SK-N-SH (cell line): ENCODE data around the gene MACROD2. TPM values are rescaled to one million over a fixed set of nuclear protein-coding genes. Genes with fewer than 3 reads are reported as not detected.

Experiments
- CTCF ChIA-PET: fragments of 300-600, 350-600 bp; formaldehyde crosslinking; extraction: SDS; loops from one replicate; lab custom pipeline; 2021; lab: Yijun Ruan, JAX
- POLR2A ChIA-PET: fragments of 350-600 bp; sonication (Branson Sonifier 250); formaldehyde crosslinking; extraction: SDS; loops from one replicate; lab custom pipeline; 2020; ENCODE audit warnings: antibody characterized with exemption, inconsistent platforms; lab: Yijun Ruan, JAX
- DNase-seq: peaks from one replicate; pipeline ENCODE4 v3.0.0; 2012
- H2AFZ ChIP-seq: fragments of 200-600 bp; sonication (generic); 2 replicates; pipeline ENCODE4 v1.8.1; 2016; ENCODE audit warnings: antibody characterized with exemption, mild to moderate bottlenecking, low read depth
- H3F3A ChIP-seq: fragments of 200-600 bp; sonication (generic); replicated peaks from 2 replicates; pipeline ENCODE3; 2016; ENCODE audit warnings: antibody characterized with exemption, mild to moderate bottlenecking; ENCODE audit not compliant: insufficient read depth
- H3K27ac ChIP-seq, 2 experiments: fragments of 200-500 bp in 1 of 2; fragments of 200-600 bp in 1 of 2; sonication (Bioruptor generic) in 1 of 2; sonication (generic), shearing (Covaris generic) in 1 of 2; 2 replicates each; pipeline versions ENCODE4 v1.5.1 to v1.6.1; 2014 to 2016; ENCODE audit warnings: low read depth in 2 of 2, inconsistent platforms in 1 of 2, low read length in 1 of 2, mild to moderate bottlenecking in 1 of 2, mixed read lengths in 1 of 2
- H3K27me3 ChIP-seq: fragments of 200-600 bp; sonication (generic), shearing (Covaris generic); 2 replicates; pipeline ENCODE4 v1.6.1; 2016; ENCODE audit warnings: mixed run types; ENCODE audit not compliant: insufficient read depth
- H3K36me3 ChIP-seq, 2 experiments: fragments of 200-500 bp in 1 of 2; fragments of 200-600 bp in 1 of 2; sonication (Bioruptor generic) in 1 of 2; sonication (generic) in 1 of 2; replicated peaks in 1 of 2; 2 replicates each; pipeline versions ENCODE3 to v1.5.1; 2014 to 2016; ENCODE audit warnings: low read length in 1 of 2, mild to moderate bottlenecking in 1 of 2; ENCODE audit not compliant: insufficient read depth in 2 of 2, control insufficient read depth in 1 of 2
- H3K4me1 ChIP-seq, 2 experiments: fragments of 200-500 bp in 1 of 2; fragments of 200-600 bp in 1 of 2; sonication (Bioruptor generic) in 1 of 2; sonication (generic), shearing (Covaris generic) in 1 of 2; 2 replicates each; pipeline versions ENCODE4 v1.5.1 to v1.6.1; 2014 to 2016; ENCODE audit warnings: low read depth in 1 of 2, low read length in 1 of 2, mixed run types in 1 of 2; ENCODE audit not compliant: insufficient read depth in 2 of 2, control insufficient read depth in 1 of 2
- H3K4me2 ChIP-seq: fragments of 200-600 bp; sonication (generic), shearing (Covaris generic); 2 replicates; pipeline ENCODE4 v1.6.1; 2017; ENCODE audit warnings: mixed run types
- H3K4me3 ChIP-seq, 2 experiments: fragments of 200-500 bp in 1 of 2; fragments of 200-600 bp in 1 of 2; sonication (Bioruptor generic) in 1 of 2; sonication (generic), shearing (Covaris generic) in 1 of 2; 2 replicates each; pipeline versions ENCODE4 v1.5.1 to v1.8.1; 2014 to 2016; ENCODE audit warnings: low read depth in 2 of 2, inconsistent platforms in 1 of 2, low read length in 1 of 2, mild to moderate bottlenecking in 1 of 2, mixed read lengths in 1 of 2, moderate library complexity in 1 of 2
- H3K79me2 ChIP-seq: fragments of 200-600 bp; sonication (generic); 2 replicates; pipeline ENCODE4 v1.8.1; 2017; ENCODE audit warnings: mild to moderate bottlenecking; ENCODE audit not compliant: insufficient read depth
- H3K9ac ChIP-seq: fragments of 200-600 bp; sonication (generic); 2 replicates; pipeline ENCODE4 v1.6.1; 2017; ENCODE audit warnings: mixed run types
- H3K9me2 ChIP-seq: fragments of 200-600 bp; sonication (generic); 2 replicates; pipeline ENCODE4 v1.6.1; 2017; ENCODE audit warnings: mixed run types
- H3K9me3 ChIP-seq: fragments of 200-600 bp; sonication (generic); 2 replicates; pipeline ENCODE4 v1.6.1; 2017; ENCODE audit warnings: mixed run types, mild to moderate bottlenecking, moderate library complexity
- H4K20me1 ChIP-seq: fragments of 200-600 bp; sonication (generic); 2 replicates; pipeline ENCODE4 v1.6.1; 2017; ENCODE audit warnings: mild to moderate bottlenecking, mixed run types; ENCODE audit not compliant: insufficient read depth
- ELF1 ChIP-seq: IDR thresholded peaks from 2 replicates; pipeline ENCODE4 v1.4.0; 2012
- FOSL2 ChIP-seq: IDR thresholded peaks from 2 replicates; pipeline ENCODE4 v1.4.0; 2012; ENCODE audit warnings: low read depth, mild to moderate bottlenecking, moderate library complexity, borderline replicate concordance
- FOXJ3 ChIP-seq: sonication (generic); formaldehyde crosslinking; IDR thresholded peaks from 2 replicates; pipeline ENCODE4 v1.5.1; 2020; ENCODE audit warnings: mild to moderate bottlenecking, missing genetic modification reagents
- GABPA ChIP-seq: IDR thresholded peaks from 2 replicates; pipeline ENCODE4 v1.4.0; 2012; ENCODE audit warnings: low read depth, mild to moderate bottlenecking
- GATA2 ChIP-seq: sonication (generic); formaldehyde crosslinking; IDR thresholded peaks from 2 replicates; pipeline ENCODE4 v1.5.0; 2020; ENCODE audit warnings: mild to moderate bottlenecking, missing genetic modification reagents
- JUND ChIP-seq: IDR thresholded peaks from 2 replicates; pipeline ENCODE4 v1.4.0; 2012
- RAD21 ChIP-seq: IDR thresholded peaks from 2 replicates; pipeline ENCODE4 v1.6.1; 2012; ENCODE audit warnings: mild to moderate bottlenecking, low read length
- RFX5 ChIP-seq: IDR thresholded peaks from 2 replicates; pipeline ENCODE4 v1.6.1; 2012; ENCODE audit warnings: mild to moderate bottlenecking, improper control_type of control experiment, low read length
- RXRA ChIP-seq: IDR thresholded peaks from 2 replicates; pipeline ENCODE4 v1.4.0; 2012; ENCODE audit warnings: low read depth, mild to moderate bottlenecking, borderline replicate concordance
- SIN3A ChIP-seq: IDR thresholded peaks from 2 replicates; pipeline ENCODE4 v1.6.1; 2012; ENCODE audit warnings: low read depth, mild to moderate bottlenecking, low read length, moderate library complexity, borderline replicate concordance
- TAF1 ChIP-seq: IDR thresholded peaks from 2 replicates; pipeline ENCODE4 v1.6.1; 2012; ENCODE audit warnings: low read depth, mild to moderate bottlenecking, low read length, moderate library complexity, borderline replicate concordance
- YY1 ChIP-seq: IDR thresholded peaks from 2 replicates; pipeline ENCODE4 v1.4.0; 2012; ENCODE audit warnings: low read depth, mild to moderate bottlenecking
- WGBS: methylation state at CpG from one replicate; pipeline ENCODE4 v1.1.6; 2017; ENCODE audit warnings: low lambda C conversion rate; 5-methylcytosine and 5-hydroxymethylcytosine counted together
- polyA plus RNA-seq, 3 experiments: library from polyadenylated mRNA; depleted of rRNA; stranded (reverse); fragments of >200 nt; gene quantifications; 2 replicates each; pipeline ENCODE4 v1.2.3, GENCODE V29; 2012
- TF ChIP-seq, protein P1 (sequence below): IDR thresholded peaks from 2 replicates; pipeline ENCODE4 v1.6.1; 2012; ENCODE audit warnings: mild to moderate bottlenecking, low read depth, low read length, moderate library complexity
- TF ChIP-seq, protein P2 (sequence below): IDR thresholded peaks from 2 replicates; pipeline ENCODE4 v1.4.0; 2012; ENCODE audit warnings: low read depth, borderline replicate concordance
- TF ChIP-seq, protein P3 (sequence below): IDR thresholded peaks from 2 replicates; pipeline ENCODE4 v1.4.0; 2012; ENCODE audit warnings: low read depth
- TF ChIP-seq, protein P4 (sequence below): fragments of 200-600 bp; sonication (generic); IDR thresholded peaks from 2 replicates; pipeline ENCODE4 v1.6.1; 2017; ENCODE audit warnings: antibody characterized with exemption, mild to moderate bottlenecking, moderate library complexity
- TF ChIP-seq, protein P5 (sequence below): IDR thresholded peaks from 2 replicates; pipeline ENCODE4 v1.4.0; 2012; ENCODE audit warnings: low read depth, borderline replicate concordance
- TF ChIP-seq, protein P6 (sequence below): fragments of 150-350 bp; IDR thresholded peaks from 2 replicates; pipeline ENCODE4 v1.6.1; 2017; ENCODE audit warnings: antibody characterized with exemption, low read length, low read depth, borderline replicate concordance
- TF ChIP-seq, protein P7 (sequence below): IDR thresholded peaks from 2 replicates; pipeline ENCODE4; 2012
- TF ChIP-seq, protein P8 (sequence below): fragments of 150-350 bp; IDR thresholded peaks from 2 replicates; pipeline ENCODE4 v1.6.1; 2016; ENCODE audit warnings: mild to moderate bottlenecking, low read depth, low read length

The MACROD2 gene
- polyA plus RNA-seq, 1 of the 3 experiments (the other 2 are of a cell fraction), result 0.33 TPM

DNA sequence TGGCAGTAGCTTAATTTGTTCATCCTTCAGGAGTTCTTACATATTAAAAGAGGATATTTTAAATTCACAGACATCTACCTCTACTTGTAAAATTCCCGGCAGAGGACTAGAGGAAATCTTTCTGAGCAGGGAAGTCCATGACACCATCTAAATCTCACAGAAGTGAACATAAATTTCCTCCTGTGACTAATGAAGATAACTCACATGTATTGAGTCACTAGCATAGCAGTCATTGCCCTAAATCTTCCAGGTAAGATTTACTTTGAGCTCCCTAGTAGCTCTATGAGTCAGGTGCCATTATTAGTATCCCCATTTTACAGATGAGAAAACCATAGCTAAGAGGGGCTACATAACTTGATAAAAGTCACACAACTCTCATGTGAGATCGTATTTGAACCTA, 1400.7 kb downstream of the MACROD2 start:
- ChIA-PET POLR2A (no interaction called here), CTCF (no interaction called here)
- H3K9me3 ChIP-seq, result no peaks in the 10 kb centered on the region

More for the DNA sequence above, 1400.7 kb downstream of the MACROD2 start:
- Histone ChIP-seq H3K9me2 (no peaks in the 10 kb centered on the region), H3F3A (no peaks in the 10 kb centered on the region), H3K4me1 (no peaks in the 10 kb centered on the region), H3K36me3 (no peaks in the 10 kb centered on the region), H3K27me3 (no peaks in the 10 kb centered on the region), H2AFZ (no peak overlapping the region), H3K4me2 (no peak overlapping the region), H3K79me2 (no peaks in the 10 kb centered on the region), H3K9ac (no peak overlapping the region), H3K27ac (no peak overlapping the region), H3K4me3 (no peak overlapping the region), H4K20me1 (no peaks in the 10 kb centered on the region)
- no peak for DNase-seq
- WGBS, result 53% methylated on average over 2 of the region's 2 CpGs
- TF ChIP-seq, protein P1, sequence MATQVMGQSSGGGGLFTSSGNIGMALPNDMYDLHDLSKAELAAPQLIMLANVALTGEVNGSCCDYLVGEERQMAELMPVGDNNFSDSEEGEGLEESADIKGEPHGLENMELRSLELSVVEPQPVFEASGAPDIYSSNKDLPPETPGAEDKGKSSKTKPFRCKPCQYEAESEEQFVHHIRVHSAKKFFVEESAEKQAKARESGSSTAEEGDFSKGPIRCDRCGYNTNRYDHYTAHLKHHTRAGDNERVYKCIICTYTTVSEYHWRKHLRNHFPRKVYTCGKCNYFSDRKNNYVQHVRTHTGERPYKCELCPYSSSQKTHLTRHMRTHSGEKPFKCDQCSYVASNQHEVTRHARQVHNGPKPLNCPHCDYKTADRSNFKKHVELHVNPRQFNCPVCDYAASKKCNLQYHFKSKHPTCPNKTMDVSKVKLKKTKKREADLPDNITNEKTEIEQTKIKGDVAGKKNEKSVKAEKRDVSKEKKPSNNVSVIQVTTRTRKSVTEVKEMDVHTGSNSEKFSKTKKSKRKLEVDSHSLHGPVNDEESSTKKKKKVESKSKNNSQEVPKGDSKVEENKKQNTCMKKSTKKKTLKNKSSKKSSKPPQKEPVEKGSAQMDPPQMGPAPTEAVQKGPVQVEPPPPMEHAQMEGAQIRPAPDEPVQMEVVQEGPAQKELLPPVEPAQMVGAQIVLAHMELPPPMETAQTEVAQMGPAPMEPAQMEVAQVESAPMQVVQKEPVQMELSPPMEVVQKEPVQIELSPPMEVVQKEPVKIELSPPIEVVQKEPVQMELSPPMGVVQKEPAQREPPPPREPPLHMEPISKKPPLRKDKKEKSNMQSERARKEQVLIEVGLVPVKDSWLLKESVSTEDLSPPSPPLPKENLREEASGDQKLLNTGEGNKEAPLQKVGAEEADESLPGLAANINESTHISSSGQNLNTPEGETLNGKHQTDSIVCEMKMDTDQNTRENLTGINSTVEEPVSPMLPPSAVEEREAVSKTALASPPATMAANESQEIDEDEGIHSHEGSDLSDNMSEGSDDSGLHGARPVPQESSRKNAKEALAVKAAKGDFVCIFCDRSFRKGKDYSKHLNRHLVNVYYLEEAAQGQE, result no peak
- TF ChIP-seq ELF1 (no peak), RAD21 (no peak), JUND (no peak), RXRA (no peak), SIN3A (no peak), GATA2 (CRISPR knock-in tag) (no peak), FOXJ3 (no peak), RFX5 (no peak), TAF1 (no peak), GABPA (no peak), YY1 (no peak), FOSL2 (no peak)
- TF ChIP-seq, protein P2, sequence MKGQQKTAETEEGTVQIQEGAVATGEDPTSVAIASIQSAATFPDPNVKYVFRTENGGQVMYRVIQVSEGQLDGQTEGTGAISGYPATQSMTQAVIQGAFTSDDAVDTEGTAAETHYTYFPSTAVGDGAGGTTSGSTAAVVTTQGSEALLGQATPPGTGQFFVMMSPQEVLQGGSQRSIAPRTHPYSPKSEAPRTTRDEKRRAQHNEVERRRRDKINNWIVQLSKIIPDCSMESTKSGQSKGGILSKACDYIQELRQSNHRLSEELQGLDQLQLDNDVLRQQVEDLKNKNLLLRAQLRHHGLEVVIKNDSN, result no peak
- TF ChIP-seq, protein P3, sequence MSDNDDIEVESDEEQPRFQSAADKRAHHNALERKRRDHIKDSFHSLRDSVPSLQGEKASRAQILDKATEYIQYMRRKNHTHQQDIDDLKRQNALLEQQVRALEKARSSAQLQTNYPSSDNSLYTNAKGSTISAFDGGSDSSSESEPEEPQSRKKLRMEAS, result no peak
- TF ChIP-seq, protein P4, sequence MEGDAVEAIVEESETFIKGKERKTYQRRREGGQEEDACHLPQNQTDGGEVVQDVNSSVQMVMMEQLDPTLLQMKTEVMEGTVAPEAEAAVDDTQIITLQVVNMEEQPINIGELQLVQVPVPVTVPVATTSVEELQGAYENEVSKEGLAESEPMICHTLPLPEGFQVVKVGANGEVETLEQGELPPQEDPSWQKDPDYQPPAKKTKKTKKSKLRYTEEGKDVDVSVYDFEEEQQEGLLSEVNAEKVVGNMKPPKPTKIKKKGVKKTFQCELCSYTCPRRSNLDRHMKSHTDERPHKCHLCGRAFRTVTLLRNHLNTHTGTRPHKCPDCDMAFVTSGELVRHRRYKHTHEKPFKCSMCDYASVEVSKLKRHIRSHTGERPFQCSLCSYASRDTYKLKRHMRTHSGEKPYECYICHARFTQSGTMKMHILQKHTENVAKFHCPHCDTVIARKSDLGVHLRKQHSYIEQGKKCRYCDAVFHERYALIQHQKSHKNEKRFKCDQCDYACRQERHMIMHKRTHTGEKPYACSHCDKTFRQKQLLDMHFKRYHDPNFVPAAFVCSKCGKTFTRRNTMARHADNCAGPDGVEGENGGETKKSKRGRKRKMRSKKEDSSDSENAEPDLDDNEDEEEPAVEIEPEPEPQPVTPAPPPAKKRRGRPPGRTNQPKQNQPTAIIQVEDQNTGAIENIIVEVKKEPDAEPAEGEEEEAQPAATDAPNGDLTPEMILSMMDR, result no peak
- TF ChIP-seq, protein P5, sequence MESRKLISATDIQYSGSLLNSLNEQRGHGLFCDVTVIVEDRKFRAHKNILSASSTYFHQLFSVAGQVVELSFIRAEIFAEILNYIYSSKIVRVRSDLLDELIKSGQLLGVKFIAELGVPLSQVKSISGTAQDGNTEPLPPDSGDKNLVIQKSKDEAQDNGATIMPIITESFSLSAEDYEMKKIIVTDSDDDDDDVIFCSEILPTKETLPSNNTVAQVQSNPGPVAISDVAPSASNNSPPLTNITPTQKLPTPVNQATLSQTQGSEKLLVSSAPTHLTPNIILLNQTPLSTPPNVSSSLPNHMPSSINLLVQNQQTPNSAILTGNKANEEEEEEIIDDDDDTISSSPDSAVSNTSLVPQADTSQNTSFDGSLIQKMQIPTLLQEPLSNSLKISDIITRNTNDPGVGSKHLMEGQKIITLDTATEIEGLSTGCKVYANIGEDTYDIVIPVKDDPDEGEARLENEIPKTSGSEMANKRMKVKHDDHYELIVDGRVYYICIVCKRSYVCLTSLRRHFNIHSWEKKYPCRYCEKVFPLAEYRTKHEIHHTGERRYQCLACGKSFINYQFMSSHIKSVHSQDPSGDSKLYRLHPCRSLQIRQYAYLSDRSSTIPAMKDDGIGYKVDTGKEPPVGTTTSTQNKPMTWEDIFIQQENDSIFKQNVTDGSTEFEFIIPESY, result no peak
- TF ChIP-seq, protein P6, sequence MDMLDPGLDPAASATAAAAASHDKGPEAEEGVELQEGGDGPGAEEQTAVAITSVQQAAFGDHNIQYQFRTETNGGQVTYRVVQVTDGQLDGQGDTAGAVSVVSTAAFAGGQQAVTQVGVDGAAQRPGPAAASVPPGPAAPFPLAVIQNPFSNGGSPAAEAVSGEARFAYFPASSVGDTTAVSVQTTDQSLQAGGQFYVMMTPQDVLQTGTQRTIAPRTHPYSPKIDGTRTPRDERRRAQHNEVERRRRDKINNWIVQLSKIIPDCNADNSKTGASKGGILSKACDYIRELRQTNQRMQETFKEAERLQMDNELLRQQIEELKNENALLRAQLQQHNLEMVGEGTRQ, result no peak
- TF ChIP-seq, protein P7, sequence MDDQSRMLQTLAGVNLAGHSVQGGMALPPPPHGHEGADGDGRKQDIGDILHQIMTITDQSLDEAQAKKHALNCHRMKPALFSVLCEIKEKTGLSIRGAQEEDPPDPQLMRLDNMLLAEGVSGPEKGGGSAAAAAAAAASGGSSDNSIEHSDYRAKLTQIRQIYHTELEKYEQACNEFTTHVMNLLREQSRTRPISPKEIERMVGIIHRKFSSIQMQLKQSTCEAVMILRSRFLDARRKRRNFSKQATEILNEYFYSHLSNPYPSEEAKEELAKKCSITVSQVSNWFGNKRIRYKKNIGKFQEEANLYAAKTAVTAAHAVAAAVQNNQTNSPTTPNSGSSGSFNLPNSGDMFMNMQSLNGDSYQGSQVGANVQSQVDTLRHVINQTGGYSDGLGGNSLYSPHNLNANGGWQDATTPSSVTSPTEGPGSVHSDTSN, result no peak
- TF ChIP-seq, protein P8, sequence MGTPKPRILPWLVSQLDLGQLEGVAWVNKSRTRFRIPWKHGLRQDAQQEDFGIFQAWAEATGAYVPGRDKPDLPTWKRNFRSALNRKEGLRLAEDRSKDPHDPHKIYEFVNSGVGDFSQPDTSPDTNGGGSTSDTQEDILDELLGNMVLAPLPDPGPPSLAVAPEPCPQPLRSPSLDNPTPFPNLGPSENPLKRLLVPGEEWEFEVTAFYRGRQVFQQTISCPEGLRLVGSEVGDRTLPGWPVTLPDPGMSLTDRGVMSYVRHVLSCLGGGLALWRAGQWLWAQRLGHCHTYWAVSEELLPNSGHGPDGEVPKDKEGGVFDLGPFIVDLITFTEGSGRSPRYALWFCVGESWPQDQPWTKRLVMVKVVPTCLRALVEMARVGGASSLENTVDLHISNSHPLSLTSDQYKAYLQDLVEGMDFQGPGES, result no peak
